Subcutaneous abdominal adipose tissue (tissue), 5 donors: Measurements from ENCODE around the gene LRP1B.

Experiments used
- H3K27ac ChIP-seq: one replicate; pipeline ENCODE4 v1.7.0; 2013; ENCODE audit warnings: low read depth, mild to moderate bottlenecking, inconsistent platforms, low read length, moderate library complexity
- H3K27me3 ChIP-seq, 5 donors: one replicate each; pipeline ENCODE4 v1.7.0; 2013; ENCODE audit warnings: low read length in 5 of 5, inconsistent platforms in 1 of 5; ENCODE audit not compliant: control insufficient read depth in 5 of 5, insufficient read depth in 4 of 5
- H3K36me3 ChIP-seq, 5 donors: one replicate each; pipeline ENCODE4 v1.7.0; 2013; ENCODE audit warnings: low read length in 5 of 5; ENCODE audit not compliant: control insufficient read depth in 5 of 5, insufficient read depth in 5 of 5
- H3K4me1 ChIP-seq, 5 donors: one replicate each; pipeline ENCODE4 v1.7.0; 2013; ENCODE audit warnings: low read length in 5 of 5, mild to moderate bottlenecking in 3 of 5, moderate library complexity in 1 of 5; ENCODE audit not compliant: control insufficient read depth in 5 of 5, insufficient read depth in 5 of 5
- H3K4me3 ChIP-seq, 5 donors: one replicate each; pipeline ENCODE4 v1.7.0; 2013; ENCODE audit warnings: low read length in 5 of 5, low read depth in 1 of 5
- H3K9ac ChIP-seq, 5 donors: one replicate each; pipeline ENCODE4 v1.7.0; 2013; ENCODE audit warnings: low read length in 5 of 5, mild to moderate bottlenecking in 4 of 5, moderate library complexity in 3 of 5
- H3K9me3 ChIP-seq, 5 donors: one replicate each; pipeline ENCODE4 v1.7.0; 2013; ENCODE audit warnings: low read length in 5 of 5; ENCODE audit not compliant: control insufficient read depth in 5 of 5
- donor health status: healthy.
- donor health status: healthy.
- donor health status: healthy.
- donor health status: healthy.
- donor health status: healthy.

The LRP1B gene

GRCh38 chr2:142033393-142033792 lies 97.4 kb downstream of the LRP1B start:
- Histone ChIP-seq H3K4me1 (peaks cover 0 to 6% (median 0%) of the 10 kb centered on the region in 5 donors), H3K4me3 (no peak overlapping the region), H3K27me3 (no peaks in the 10 kb centered on the region), H3K27ac (no peak overlapping the region), H3K36me3 (no peaks in the 10 kb centered on the region), H3K9me3 (no peaks in the 10 kb centered on the region), H3K9ac (no peak overlapping the region)

GRCh38 chr2:142031656-142032055 lies 99.2 kb downstream of the LRP1B start:
- no peak overlapping the region for H3K27ac ChIP-seq
- no peak overlapping the region for H3K4me3 ChIP-seq
- H3K9me3 ChIP-seq, result no peaks in the 10 kb centered on the region
- no peaks in the 10 kb centered on the region for H3K27me3 ChIP-seq
- H3K36me3 ChIP-seq, result no peaks in the 10 kb centered on the region
- H3K9ac ChIP-seq, result no peak overlapping the region
- peaks cover 0 to 6% (median 0%) of the 10 kb centered on the region in 5 donors for H3K4me1 ChIP-seq

GRCh38 chr2:142030735-142031134 lies 100.1 kb downstream of the LRP1B start:
- peaks cover 0 to 6% (median 0%) of the 10 kb centered on the region in 5 donors for H3K4me1 ChIP-seq
- no peaks in the 10 kb centered on the region for H3K27me3 ChIP-seq
- H3K36me3 ChIP-seq, result no peaks in the 10 kb centered on the region
- no peak overlapping the region for H3K4me3 ChIP-seq
- no peak overlapping the region for H3K9ac ChIP-seq
- no peaks in the 10 kb centered on the region for H3K9me3 ChIP-seq
- H3K27ac ChIP-seq, result no peak overlapping the region

- Histone ChIP-seq H3K9me3 (no peaks in the 10 kb centered on the region), H3K4me3 (no peak overlapping the region), H3K27ac (no peak overlapping the region), H3K36me3 (no peaks in the 10 kb centered on the region), H3K27me3 (no peaks in the 10 kb centered on the region), H3K9ac (no peak overlapping the region), H3K4me1 (peaks cover 0 to 6% (median 0%) of the 10 kb centered on the region in 5 donors)
Observed at GRCh38 chr2:142029974-142030373, 100.8 kb downstream of the LRP1B start.

- H3K4me3 ChIP-seq, result no peak overlapping the region
- H3K27ac ChIP-seq, result no peak overlapping the region
- no peak overlapping the region for H3K9ac ChIP-seq
- H3K4me1 ChIP-seq, result peaks cover 0 to under 1% (median 0%) of the 10 kb centered on the region in 5 donors
- H3K36me3 ChIP-seq, result no peaks in the 10 kb centered on the region
- no peaks in the 10 kb centered on the region for H3K27me3 ChIP-seq
- no peaks in the 10 kb centered on the region for H3K9me3 ChIP-seq
Observed at GRCh38 chr2:142025394-142025793, 105.4 kb downstream of the LRP1B start.

- Histone ChIP-seq H3K36me3 (no peaks in the 10 kb centered on the region), H3K9ac (no peak overlapping the region), H3K4me1 (no peaks in the 10 kb centered on the region), H3K27me3 (no peaks in the 10 kb centered on the region), H3K4me3 (no peak overlapping the region), H3K9me3 (no peaks in the 10 kb centered on the region), H3K27ac (no peak overlapping the region)
Observed at GRCh38 chr2:142020368-142020767, 110.4 kb downstream of the LRP1B start.

- H3K9me3 ChIP-seq, result no peaks in the 10 kb centered on the region
- no peaks in the 10 kb centered on the region for H3K27me3 ChIP-seq
- no peak overlapping the region for H3K4me3 ChIP-seq
- no peak overlapping the region for H3K9ac ChIP-seq
- H3K4me1 ChIP-seq, result no peaks in the 10 kb centered on the region
- no peak overlapping the region for H3K27ac ChIP-seq
- H3K36me3 ChIP-seq, result no peaks in the 10 kb centered on the region
Observed at GRCh38 chr2:142014536-142014935, 116.3 kb downstream of the LRP1B start.

GRCh38 chr2:142012797-142013196 lies 118.0 kb downstream of the LRP1B start:
- Histone ChIP-seq H3K27ac (no peak overlapping the region), H3K4me1 (peaks cover 0 to 4% (median 0%) of the 10 kb centered on the region in 5 donors)

GRCh38 chr2:142010477-142011270 lies 120.1 kb downstream of the LRP1B start:
- no peak overlapping the region for H3K4me3 ChIP-seq
- no peaks in the 10 kb centered on the region for H3K9me3 ChIP-seq
- peaks cover 0 to 4% (median 0%) of the 10 kb centered on the region in 5 donors for H3K4me1 ChIP-seq
- no peaks in the 10 kb centered on the region for H3K27me3 ChIP-seq
- no peak overlapping the region for H3K9ac ChIP-seq
- no peaks in the 10 kb centered on the region for H3K36me3 ChIP-seq
- no peak overlapping the region for H3K27ac ChIP-seq

More at GRCh38 chr2:142012797-142013196, 118.0 kb downstream of the LRP1B start:
- H3K4me3 ChIP-seq, result no peak overlapping the region
- no peaks in the 10 kb centered on the region for H3K27me3 ChIP-seq
- H3K9me3 ChIP-seq, result no peaks in the 10 kb centered on the region
- H3K9ac ChIP-seq, result no peak overlapping the region
- H3K36me3 ChIP-seq, result no peaks in the 10 kb centered on the region

- Histone ChIP-seq H3K36me3 (no peaks in the 10 kb centered on the region), H3K9me3 (no peaks in the 10 kb centered on the region), H3K27ac (no peak overlapping the region), H3K9ac (no peak overlapping the region), H3K4me1 (peaks cover 0 to 4% (median 0%) of the 10 kb centered on the region in 5 donors), H3K4me3 (no peak overlapping the region), H3K27me3 (no peaks in the 10 kb centered on the region)
Observed at GRCh38 chr2:142008135-142008744, 122.6 kb downstream of the LRP1B start.
